PC-3 (cell line): ENCODE measurements around the gene FAM200B. TPM values are rescaled to one million over a fixed set of nuclear protein-coding genes. Genes with fewer than 3 reads are reported as not detected.

Experiments used
- ATAC-seq: fragments of 200-7000 bp; cut with Tn5 transposase; 2 replicates; pipeline ENCODE4 v1.9.1; 2020; ENCODE audit warnings: mild to moderate bottlenecking, moderate library complexity
- BruUV-seq: library from RNA; stranded (reverse); fragments of 400-500 nt; replicated peaks from 2 replicates; lab custom pipeline; 2021; lab: Mats Ljungman, UMichigan
- CTCF ChIA-PET: fragments of 300-600 bp; sonication (Branson Sonifier 250); formaldehyde crosslinking; loops from one replicate; lab custom pipeline; 2022; ENCODE audit warnings: antibody characterized with exemption; lab: Charles Lee
- POLR2A ChIA-PET: fragments of 300-600 bp; sonication (Branson Sonifier 250); formaldehyde crosslinking; loops from one replicate; lab custom pipeline; 2022; ENCODE audit warnings: antibody characterized with exemption; ENCODE audit not compliant: unreplicated experiment; lab: Charles Lee
- DNase-seq: peaks from one replicate; pipeline ENCODE4 v3.0.0-alpha.2; 2015
- H2AFZ ChIP-seq: fragments of 300-600 bp; sonication (generic); 2 replicates; pipeline ENCODE4 v1.6.0; 2016; ENCODE audit warnings: antibody characterized with exemption, low read length
- H3F3A ChIP-seq: fragments of 300-600 bp; sonication (generic); one replicate; pipeline ENCODE4 v1.6.0; 2017; ENCODE audit warnings: antibody characterized with exemption, low read length, control low read depth, mild to moderate bottlenecking; ENCODE audit not compliant: unreplicated experiment
- H3K27ac ChIP-seq: fragments of 300-600 bp; sonication (generic); 2 replicates; pipeline ENCODE4 v1.5.1; 2016; ENCODE audit warnings: mild to moderate bottlenecking, low read length
- H3K27me3 ChIP-seq: fragments of 300-600 bp; sonication (generic); 2 replicates; pipeline ENCODE4 v1.6.1; 2016; ENCODE audit warnings: low read length, mixed read lengths
- H3K36me3 ChIP-seq: fragments of 300-600 bp; sonication (generic); 2 replicates; pipeline ENCODE4 v1.6.1; 2016; ENCODE audit warnings: low read depth, mixed run types, low read length, mixed read lengths
- H3K4me1 ChIP-seq: fragments of 300-600 bp; sonication (generic); 2 replicates; pipeline ENCODE4 v1.5.1; 2016; ENCODE audit warnings: low read length; ENCODE audit not compliant: insufficient read depth
- H3K4me2 ChIP-seq: fragments of 300-600 bp; sonication (generic); 2 replicates; pipeline ENCODE4 v1.6.0; 2016; ENCODE audit warnings: low read length
- H3K4me3 ChIP-seq: fragments of 300-600 bp; sonication (generic); 2 replicates; pipeline ENCODE4 v1.5.1; 2016; ENCODE audit warnings: mild to moderate bottlenecking, low read length, mixed read lengths
- H3K79me2 ChIP-seq: fragments of 300-600 bp; sonication (generic); 2 replicates; pipeline ENCODE4 v1.6.1; 2017; ENCODE audit warnings: low read length, mixed read lengths
- H3K9ac ChIP-seq: fragments of 300-600 bp; sonication (generic); 2 replicates; pipeline ENCODE4 v1.6.0; 2016; ENCODE audit warnings: mild to moderate bottlenecking, low read length
- H3K9me2 ChIP-seq: fragments of 300-600 bp; sonication (generic); replicated peaks from 2 replicates; pipeline ENCODE4 v1.6.1; 2016; ENCODE audit warnings: mixed run types, low read length, mixed read lengths
- H3K9me3 ChIP-seq: fragments of 300-600 bp; sonication (generic); 2 replicates; pipeline ENCODE4 v1.6.1; 2016; ENCODE audit warnings: low read length, mixed read lengths
- H4K20me1 ChIP-seq: fragments of 300-600 bp; sonication (generic); 2 replicates; pipeline ENCODE4 v1.6.1; 2016; ENCODE audit warnings: low read length, mixed read lengths
- EZH2 ChIP-seq: fragments of 300-600 bp; sonication (generic); IDR thresholded peaks from one replicate; pipeline ENCODE4 v1.6.1; 2017; ENCODE audit warnings: antibody characterized with exemption, mild to moderate bottlenecking, low read length; ENCODE audit not compliant: unreplicated experiment
- EZH2phosphoT487 ChIP-seq: fragments of 300-600 bp; sonication (generic); IDR thresholded peaks from 2 replicates; pipeline ENCODE4 v1.6.1; 2018; ENCODE audit warnings: mild to moderate bottlenecking, antibody characterized with exemption, low read length, borderline replicate concordance
- intact Hi-C: fragments of 100-400 bp; cut with micrococcal nuclease; formaldehyde crosslinking; loops from 2 replicates; pipeline ENCODE4 v1.9.0; 2023
- total RNA-seq: library from RNA; depleted of rRNA; stranded (reverse); fragments of >200 nt; gene quantifications from 2 replicates; pipeline ENCODE4 v1.2.3, GENCODE V29; 2014
- TF ChIP-seq, protein P1 (sequence below): fragments of 300-600 bp; sonication (generic); conservative IDR thresholded peaks from 2 replicates; pipeline ENCODE4 v1.5.1; 2017; ENCODE audit warnings: antibody characterized with exemption, low read depth, mild to moderate bottlenecking, low read length

Gene FAM200B
- total RNA-seq, 1 experiment from 2014 or later: 20.1 TPM

GRCh38 chr4:15673337-15673736 lies 8.3 kb upstream of the FAM200B start:
- POLR2A ChIA-PET: no interaction called here
- Histone ChIP-seq H3K36me3 (no peaks in the 10 kb centered on the region), H3F3A (no peaks in the 10 kb centered on the region), H3K9me2 (no peaks in the 10 kb centered on the region), H2AFZ (no peak overlapping the region), H3K79me2 (peaks cover 76% of the 10 kb centered on the region), H3K9me3 (no peaks in the 10 kb centered on the region), H3K9ac (no peak overlapping the region), H3K4me1 (peaks cover 20% of the 10 kb centered on the region), H3K27ac (no peak overlapping the region), H3K4me2 (no peak overlapping the region), H4K20me1 (no peaks in the 10 kb centered on the region), H3K27me3 (no peaks in the 10 kb centered on the region), H3K4me3 (no peak overlapping the region)
- intact Hi-C loops: no loop called here
- no TSS peak for BruUV-seq
- TF ChIP-seq EZH2: no peak
- TF ChIP-seq EZH2phosphoT487: no peak
- TF ChIP-seq, protein P1, sequence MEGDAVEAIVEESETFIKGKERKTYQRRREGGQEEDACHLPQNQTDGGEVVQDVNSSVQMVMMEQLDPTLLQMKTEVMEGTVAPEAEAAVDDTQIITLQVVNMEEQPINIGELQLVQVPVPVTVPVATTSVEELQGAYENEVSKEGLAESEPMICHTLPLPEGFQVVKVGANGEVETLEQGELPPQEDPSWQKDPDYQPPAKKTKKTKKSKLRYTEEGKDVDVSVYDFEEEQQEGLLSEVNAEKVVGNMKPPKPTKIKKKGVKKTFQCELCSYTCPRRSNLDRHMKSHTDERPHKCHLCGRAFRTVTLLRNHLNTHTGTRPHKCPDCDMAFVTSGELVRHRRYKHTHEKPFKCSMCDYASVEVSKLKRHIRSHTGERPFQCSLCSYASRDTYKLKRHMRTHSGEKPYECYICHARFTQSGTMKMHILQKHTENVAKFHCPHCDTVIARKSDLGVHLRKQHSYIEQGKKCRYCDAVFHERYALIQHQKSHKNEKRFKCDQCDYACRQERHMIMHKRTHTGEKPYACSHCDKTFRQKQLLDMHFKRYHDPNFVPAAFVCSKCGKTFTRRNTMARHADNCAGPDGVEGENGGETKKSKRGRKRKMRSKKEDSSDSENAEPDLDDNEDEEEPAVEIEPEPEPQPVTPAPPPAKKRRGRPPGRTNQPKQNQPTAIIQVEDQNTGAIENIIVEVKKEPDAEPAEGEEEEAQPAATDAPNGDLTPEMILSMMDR: no peak
- CTCF ChIA-PET: no interaction called here
- ATAC-seq (no peak), DNase-seq (no peak)

DNA sequence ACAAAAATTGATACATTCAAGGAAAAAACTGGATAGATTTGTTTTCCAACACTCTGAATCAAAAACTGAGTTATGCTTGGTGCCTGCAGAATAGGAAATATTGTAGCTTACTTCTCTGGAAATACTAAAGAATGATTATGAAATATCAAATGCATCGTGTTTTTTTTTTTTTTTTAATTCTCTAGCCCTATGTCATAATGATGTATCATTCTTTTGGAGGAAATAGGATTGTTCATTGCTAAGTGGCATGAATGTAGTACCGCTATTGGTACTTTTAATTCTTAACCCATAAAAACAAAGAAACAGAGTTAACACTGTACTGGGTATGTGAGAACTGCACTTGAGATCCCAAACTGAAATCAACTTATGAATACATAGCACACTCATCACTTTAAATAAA lies 7.6 kb upstream of the FAM200B start:
- no TSS peak for BruUV-seq
- no peak overlapping the region for H3K9ac ChIP-seq
- H3K36me3 ChIP-seq: no peaks in the 10 kb centered on the region
- no peak overlapping the region for H3K27ac ChIP-seq
- DNase-seq (no peak), ATAC-seq (no peak)
- ChIA-PET POLR2A (no interaction called here), CTCF (no interaction called here)
- no peaks in the 10 kb centered on the region for H3F3A ChIP-seq
- no peaks in the 10 kb centered on the region for H3K9me3 ChIP-seq
- H3K4me3 ChIP-seq: no peak overlapping the region
- TF ChIP-seq, protein P1: no peak
- TF ChIP-seq EZH2 (no peak), EZH2phosphoT487 (no peak)
- H3K79me2 ChIP-seq: peaks cover 83% of the 10 kb centered on the region
- no peaks in the 10 kb centered on the region for H3K9me2 ChIP-seq
- no peaks in the 10 kb centered on the region for H3K27me3 ChIP-seq
- intact Hi-C loops: no loop called here
- H3K4me2 ChIP-seq: no peak overlapping the region
- peaks cover 24% of the 10 kb centered on the region for H3K4me1 ChIP-seq
- H4K20me1 ChIP-seq: no peaks in the 10 kb centered on the region
- H2AFZ ChIP-seq: no peak overlapping the region

GRCh38 chr4:15674926-15675325 lies 6.7 kb upstream of the FAM200B start:
- no peak overlapping the region for H3K9ac ChIP-seq
- ChIA-PET POLR2A (no interaction called here), CTCF (no interaction called here)
- H3K9me3 ChIP-seq: no peaks in the 10 kb centered on the region
- H3K4me2 ChIP-seq: no peak overlapping the region
- ATAC-seq (no peak), DNase-seq (no peak)
- no peaks in the 10 kb centered on the region for H3K9me2 ChIP-seq
- TF ChIP-seq, protein P1: no peak
- no peak for TF ChIP-seq EZH2
- TF ChIP-seq EZH2phosphoT487: no peak
- no TSS peak for BruUV-seq
- no peak overlapping the region for H3K4me3 ChIP-seq
- H3K36me3 ChIP-seq: no peaks in the 10 kb centered on the region
- H3K27me3 ChIP-seq: no peaks in the 10 kb centered on the region
- intact Hi-C loops: no loop called here
- peaks cover 89% of the 10 kb centered on the region for H3K79me2 ChIP-seq
- H3F3A ChIP-seq: no peaks in the 10 kb centered on the region
- no peaks in the 10 kb centered on the region for H4K20me1 ChIP-seq
- H3K27ac ChIP-seq: no peak overlapping the region
- H2AFZ ChIP-seq: no peak overlapping the region
- peaks cover 32% of the 10 kb centered on the region for H3K4me1 ChIP-seq
